HG03565 (cell line): ENCODE results near the gene SLC41A3.
"Not testable (repeated sequence)": the region's sequence is repeated elsewhere in the genome, so short reads cannot be mapped to it uniquely, and the experiment has no call there.

Source experiments
- ATAC-seq: cut with Tn5 transposase; IDR thresholded peaks from one replicate; pipeline ENCODE4 v1.9.1; 2021; ENCODE audit warnings: mild to moderate bottlenecking, moderate library complexity; ENCODE audit not compliant: unreplicated experiment

SLC41A3 gene

GRCh38 chr3:126005951-126006350 lies 78.0 kb downstream of the SLC41A3 start:
- ATAC-seq = no peak

GRCh38 chr3:126004692-126005091 lies 79.2 kb downstream of the SLC41A3 start:
- no peak for ATAC-seq

GRCh38 chr3:126004217-126004616 lies 79.7 kb downstream of the SLC41A3 start:
- no peak for ATAC-seq

- no peak for ATAC-seq
Observed at GRCh38 chr3:126003447-126004190, 80.3 kb downstream of the SLC41A3 start.

GRCh38 chr3:126002189-126002588 lies 81.7 kb downstream of the SLC41A3 start:
- no peak for ATAC-seq

GRCh38 chr3:125996751-125997150 lies 87.2 kb downstream of the SLC41A3 start:
- not testable (repeated sequence) for ATAC-seq

GRCh38 chr3:125990253-125990970 lies 93.5 kb downstream of the SLC41A3 start:
- ATAC-seq = peak; percentile 45

- ATAC-seq = not testable (repeated sequence)
Observed at GRCh38 chr3:125984951-125985350, 99.0 kb downstream of the SLC41A3 start.

- ATAC-seq = not testable (repeated sequence)
Observed at GRCh38 chr3:125977104-125977503, 106.8 kb downstream of the SLC41A3 start.

- ATAC-seq = not testable (repeated sequence)
Observed at GRCh38 chr3:125976003-125976390, 107.9 kb downstream of the SLC41A3 start.

GRCh38 chr3:125975245-125976002 lies 108.5 kb downstream of the SLC41A3 start:
- not testable (repeated sequence) for ATAC-seq

- ATAC-seq = peak; percentile 40
Observed at GRCh38 chr3:125971997-125972944, 111.7 kb downstream of the SLC41A3 start.

- ATAC-seq = not testable (repeated sequence)
Observed at GRCh38 chr3:125968701-125969592, 115.0 kb downstream of the SLC41A3 start, which contains the start of gene ROPN1B. ROPN1B (plus strand) TSS chr3:125969178; CDS start chr3:125972055, 2,877 bp downstream.

GRCh38 chr3:125968121-125968520 lies 115.8 kb downstream of the SLC41A3 start:
- ATAC-seq = not testable (repeated sequence)

GRCh38 chr3:125967156-125967555 lies 116.8 kb downstream of the SLC41A3 start:
- no peak for ATAC-seq

- ATAC-seq = no peak
Observed at GRCh38 chr3:125965505-125965904, 118.4 kb downstream of the SLC41A3 start.

- not testable (repeated sequence) for ATAC-seq
Observed at GRCh38 chr3:125963834-125964233, 120.1 kb downstream of the SLC41A3 start.

- no peak for ATAC-seq
Observed at GRCh38 chr3:125961289-125961589, 122.7 kb downstream of the SLC41A3 start.
